ENCODE data around the gene SLC35C1.

SLC35C1 gene

DNA sequence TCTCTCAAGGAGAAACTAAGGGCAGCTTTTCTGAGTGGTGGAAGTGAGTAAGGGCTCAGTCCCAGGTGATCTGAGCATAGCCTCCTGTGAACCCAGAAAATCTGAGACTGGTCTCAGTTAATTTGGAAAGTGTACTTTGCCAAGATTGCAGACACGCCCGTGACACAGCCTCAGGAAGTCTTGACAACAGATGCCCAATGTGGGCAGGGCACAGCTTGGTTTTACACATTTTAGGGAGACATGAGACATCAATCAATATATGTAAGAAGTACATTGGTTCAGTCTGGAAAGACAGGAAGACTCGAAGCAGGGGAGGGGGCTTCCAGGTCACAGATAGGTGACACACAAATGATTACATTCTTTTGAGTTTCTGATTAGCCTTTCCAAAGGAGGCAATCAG is 28.8 kb downstream of the SLC35C1 start:
- TF ChIP-seq GATA3 (IDR thresholded peaks at IDR 0.05; ENCODE audit: low read depth, low read length) (no peak), GATA2 (IDR thresholded peaks at IDR 0.05; ENCODE audit: low read depth, low read length) (no peak)

DNA sequence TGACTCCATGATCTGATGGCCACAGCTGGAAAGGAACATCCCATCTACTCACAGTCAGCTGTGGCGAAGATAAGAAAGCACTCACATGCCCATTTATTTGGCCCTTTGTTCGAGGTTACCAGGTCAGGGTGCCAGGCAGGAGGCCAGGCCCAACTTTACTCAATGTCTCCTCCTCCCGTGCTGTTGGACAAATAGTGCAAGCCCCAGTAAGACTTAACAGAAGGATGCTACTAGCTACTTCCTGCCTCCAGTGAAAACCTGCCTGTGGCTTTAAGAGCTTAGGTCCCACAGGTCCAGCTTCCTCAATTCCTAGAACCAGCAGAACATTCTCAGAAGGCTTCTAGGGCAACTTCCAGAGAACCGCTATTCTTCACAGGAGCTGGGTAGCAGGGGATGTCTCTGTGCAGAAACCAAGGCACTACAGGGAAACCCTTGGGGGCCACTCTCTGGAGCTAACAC is 29.4 kb downstream of the SLC35C1 start:
- no peak for TF ChIP-seq GATA3 (IDR thresholded peaks at IDR 0.05; ENCODE audit: low read depth, low read length)
- no peak for TF ChIP-seq GATA2 (IDR thresholded peaks at IDR 0.05; ENCODE audit: low read depth, low read length)

GRCh38 chr11:45839204-45839603 is 34.3 kb downstream of the SLC35C1 start:
- TF ChIP-seq GATA2 (IDR thresholded peaks at IDR 0.05; ENCODE audit: low read depth, low read length) (no peak), GATA3 (IDR thresholded peaks at IDR 0.05; ENCODE audit: low read depth, low read length) (no peak)

GRCh38 chr11:45843158-45843924 is 38.4 kb downstream of the SLC35C1 start:
- no peak for TF ChIP-seq GATA2 (IDR thresholded peaks at IDR 0.05; ENCODE audit: low read depth, low read length)
- TF ChIP-seq GATA3 (IDR thresholded peaks at IDR 0.05; ENCODE audit: low read depth, low read length) = no peak

GRCh38 chr11:45844822-45845578 is 40.1 kb downstream of the SLC35C1 start:
- TF ChIP-seq GATA3 (IDR thresholded peaks at IDR 0.05; ENCODE audit: low read depth, low read length) = no peak
- TF ChIP-seq GATA2 (IDR thresholded peaks at IDR 0.05; ENCODE audit: low read depth, low read length) = no peak

- TF ChIP-seq GATA2 (IDR thresholded peaks at IDR 0.05; ENCODE audit: low read depth, low read length) (no peak), GATA3 (IDR thresholded peaks at IDR 0.05; ENCODE audit: low read depth, low read length) (no peak)
These were observed 41.3 kb downstream of the SLC35C1 start for GRCh38 chr11:45846174-45846675.

DNA sequence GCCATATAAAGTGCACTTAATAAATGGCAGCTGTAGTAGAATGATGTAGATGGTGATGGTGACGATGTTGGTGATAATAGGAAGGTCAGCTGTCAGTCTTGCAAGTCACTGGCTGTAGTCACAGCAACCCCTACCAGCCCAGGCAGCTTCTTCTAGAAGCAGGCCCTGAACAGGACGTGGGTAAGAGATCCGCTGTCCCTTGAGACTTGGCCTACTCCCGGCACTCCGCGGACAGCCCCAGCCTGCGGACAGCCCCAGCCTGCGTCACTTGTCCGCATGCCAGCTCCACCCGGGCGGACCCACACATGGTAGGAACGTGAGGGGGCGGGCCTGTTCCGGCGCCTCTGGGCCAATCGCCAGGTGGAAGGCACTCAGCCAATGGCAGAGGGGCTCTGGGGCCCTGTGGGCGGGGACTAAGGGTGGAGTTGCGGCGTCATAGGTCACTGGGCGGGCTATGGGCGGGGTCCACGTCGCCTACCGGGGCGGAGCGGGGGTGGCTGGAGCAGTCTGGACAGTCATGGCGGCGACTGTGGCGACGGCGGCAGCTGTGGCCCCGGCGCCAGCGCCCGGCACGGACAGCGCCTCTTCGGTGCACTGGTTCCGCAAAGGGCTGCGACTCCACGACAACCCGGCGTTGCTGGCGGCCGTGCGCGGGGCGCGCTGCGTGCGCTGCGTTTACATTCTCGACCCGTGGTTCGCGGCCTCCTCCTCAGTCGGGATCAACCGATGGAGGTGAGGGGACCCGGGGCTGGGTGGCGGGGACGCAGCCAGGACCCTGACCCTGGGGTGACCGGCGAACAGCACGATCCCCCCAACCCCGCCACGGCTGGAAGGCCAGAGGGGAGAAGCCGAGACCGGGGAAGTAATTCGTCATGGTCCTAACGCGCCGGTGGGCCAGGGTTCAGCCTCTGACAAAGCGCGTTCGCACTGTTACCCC is 42.3 kb downstream of the SLC35C1 start, which contains the start of gene CRY2:
TSS of gene CRY2 (plus strand) at position 502 of the 937 bp plus-strand sequence. CDS start at position 518, 16 bp downstream.
- TF ChIP-seq GATA3 (IDR thresholded peaks at IDR 0.05; ENCODE audit: low read depth, low read length) = no peak
- no peak for TF ChIP-seq GATA2 (IDR thresholded peaks at IDR 0.05; ENCODE audit: low read depth, low read length)

DNA sequence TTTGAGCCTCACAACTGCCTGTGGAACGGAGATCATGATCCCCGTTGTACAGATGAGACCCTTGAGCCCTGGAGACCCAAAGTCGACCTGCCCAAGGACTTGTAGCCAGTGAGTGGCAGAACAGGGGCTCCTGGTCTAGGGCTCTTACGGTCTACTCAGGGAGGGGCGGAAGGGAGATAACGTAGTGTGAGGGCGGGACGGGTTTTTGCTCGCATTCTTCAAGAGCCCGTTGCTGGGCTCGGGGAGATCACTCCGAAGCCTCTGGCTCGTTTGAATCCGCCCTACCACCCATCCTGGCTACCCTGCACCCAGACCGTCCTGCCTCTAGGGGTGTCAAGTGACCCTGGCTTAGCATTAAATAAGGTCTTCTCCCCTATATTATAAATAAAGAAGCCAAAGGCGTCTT is 43.0 kb downstream of the SLC35C1 start:
- TF ChIP-seq GATA2 (IDR thresholded peaks at IDR 0.05; ENCODE audit: low read depth, low read length) = no peak
- TF ChIP-seq GATA3 (IDR thresholded peaks at IDR 0.05; ENCODE audit: low read depth, low read length) = no peak

DNA sequence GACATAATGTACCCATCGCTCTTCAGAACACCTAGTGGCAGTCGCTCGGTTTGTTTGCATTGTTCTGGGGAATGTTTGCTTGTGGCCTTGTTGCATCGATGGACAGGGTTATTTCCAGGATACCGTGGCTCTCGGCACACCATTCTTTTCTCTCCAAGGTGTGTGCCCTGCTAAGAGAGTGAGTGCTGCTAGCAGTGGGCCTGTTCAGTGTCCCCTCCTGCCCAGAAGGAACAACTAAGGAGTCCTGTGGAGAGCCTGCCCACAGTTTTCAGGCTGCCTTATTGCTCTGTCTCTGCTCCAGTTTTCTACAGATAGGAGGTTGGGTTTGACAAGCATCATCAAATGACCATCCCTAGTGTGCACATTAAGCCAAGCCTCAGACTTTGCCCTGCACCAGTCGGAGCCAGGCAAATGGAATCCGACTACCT is 43.7 kb downstream of the SLC35C1 start:
- TF ChIP-seq GATA3 (IDR thresholded peaks at IDR 0.05; ENCODE audit: low read depth, low read length) (no peak), GATA2 (IDR thresholded peaks at IDR 0.05; ENCODE audit: low read depth, low read length) (no peak)

GRCh38 chr11:45850446-45850845 is 45.5 kb downstream of the SLC35C1 start:
- no peak for TF ChIP-seq GATA3 (IDR thresholded peaks at IDR 0.05; ENCODE audit: low read depth, low read length)
- no peak for TF ChIP-seq GATA2 (IDR thresholded peaks at IDR 0.05; ENCODE audit: low read depth, low read length)

DNA sequence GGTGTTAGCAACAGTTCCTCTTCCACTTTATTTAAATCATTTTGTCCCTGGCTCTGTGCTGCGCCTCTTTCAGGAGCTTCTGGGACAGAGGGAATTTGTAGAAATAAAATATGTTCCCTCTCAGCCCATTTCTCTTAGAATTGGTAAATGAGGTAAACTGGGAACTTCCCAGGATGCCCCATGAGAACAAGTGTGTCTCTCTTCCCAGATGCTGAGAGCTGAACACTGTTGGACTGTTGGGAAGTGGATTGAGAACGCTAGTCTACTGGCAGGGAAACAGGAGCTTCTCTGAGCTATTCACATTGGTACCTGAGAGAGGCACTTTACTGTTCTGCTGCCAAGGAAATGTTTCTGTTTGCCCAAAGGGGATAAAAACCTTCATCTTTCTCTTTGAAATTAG is 46.3 kb downstream of the SLC35C1 start:
- TF ChIP-seq GATA2 (IDR thresholded peaks at IDR 0.05; ENCODE audit: low read depth, low read length) (no peak), GATA3 (IDR thresholded peaks at IDR 0.05; ENCODE audit: low read depth, low read length) (no peak)

- TF ChIP-seq GATA3 (IDR thresholded peaks at IDR 0.05; ENCODE audit: low read depth, low read length) = no peak
- no peak for TF ChIP-seq GATA2 (IDR thresholded peaks at IDR 0.05; ENCODE audit: low read depth, low read length)
These were observed 47.2 kb downstream of the SLC35C1 start for GRCh38 chr11:45852018-45852711.

DNA sequence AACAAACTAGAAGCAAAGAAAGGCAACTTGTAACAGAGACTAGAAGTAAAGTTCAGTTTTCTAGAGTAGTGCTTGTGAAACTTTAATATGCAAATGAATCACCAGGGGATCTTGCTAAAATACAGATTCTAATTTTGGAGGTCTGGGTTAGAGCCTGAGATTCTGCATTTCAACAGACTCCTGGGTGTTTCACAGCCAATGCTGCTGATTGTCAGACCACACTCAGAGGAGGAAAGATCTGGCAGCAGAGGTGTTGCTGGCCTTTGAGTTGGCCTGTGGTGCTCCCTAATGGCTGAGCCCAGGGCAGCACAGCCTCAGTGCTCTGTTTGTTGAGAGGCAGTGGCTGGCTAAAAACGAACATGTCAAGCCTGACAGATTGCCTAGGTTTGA is 47.8 kb downstream of the SLC35C1 start:
- TF ChIP-seq GATA2 (IDR thresholded peaks at IDR 0.05; ENCODE audit: low read depth, low read length) (no peak), GATA3 (IDR thresholded peaks at IDR 0.05; ENCODE audit: low read depth, low read length) (no peak)
